Neural progenitor cell (in vitro differentiated cells): Measurements from ENCODE around the gene GNG12. TPM values are rescaled to one million over a fixed set of nuclear protein-coding genes. Genes with fewer than 3 reads are reported as not detected.
A peak's percentile ranks its signal among the peaks of the same experiment; 100 is the strongest.

Experiments used
- DNase-seq: peaks from one replicate; pipeline ENCODE4 v3.0.0-alpha.2; 2016; ENCODE audit warnings: low spot score
- H2AFZ ChIP-seq: fragments of 200-600 bp; sonication (generic); replicated peaks from 2 replicates; pipeline ENCODE4 v1.6.1; 2016; ENCODE audit warnings: antibody characterized with exemption
- H3F3A ChIP-seq: fragments of 200-600 bp; sonication (generic); 2 replicates; pipeline ENCODE4 v1.6.1; 2016; ENCODE audit warnings: antibody characterized with exemption, low read depth
- H3K27ac ChIP-seq: fragments of 200-600 bp; sonication (generic); 2 replicates; pipeline ENCODE4 v1.5.1; 2016; ENCODE audit warnings: mild to moderate bottlenecking
- H3K27me3 ChIP-seq: fragments of 200-600 bp; sonication (generic); 2 replicates; pipeline ENCODE4 v1.6.1; 2016; ENCODE audit warnings: mild to moderate bottlenecking, moderate library complexity
- H3K36me3 ChIP-seq: fragments of 200-600 bp; sonication (generic); 2 replicates; pipeline ENCODE4 v1.5.1; 2016
- H3K4me1 ChIP-seq: fragments of 200-600 bp; sonication (generic); 2 replicates; pipeline ENCODE4 v1.6.1; 2016; ENCODE audit warnings: mixed run types
- H3K4me2 ChIP-seq: fragments of 200-600 bp; sonication (generic); 2 replicates; pipeline ENCODE4 v1.6.1; 2016
- H3K4me3 ChIP-seq: fragments of 200-600 bp; sonication (generic); 2 replicates; pipeline ENCODE4 v1.5.1; 2016
- H3K79me2 ChIP-seq: fragments of 200-600 bp; sonication (generic); 2 replicates; pipeline ENCODE4 v1.6.1; 2016; ENCODE audit warnings: low read depth
- H3K9ac ChIP-seq: fragments of 200-600 bp; sonication (generic); 2 replicates; pipeline ENCODE4 v1.6.1; 2016
- H3K9me3 ChIP-seq: fragments of 200-600 bp; sonication (generic); 2 replicates; pipeline ENCODE4 v1.5.1; 2016; ENCODE audit warnings: low read depth
- H4K20me1 ChIP-seq: fragments of 200-600 bp; sonication (generic); 2 replicates; pipeline ENCODE4 v1.6.1; 2016; ENCODE audit warnings: low read depth
- H3K27ac Mint-ChIP-seq: 3 replicates; pipeline ENCODE4 v1.8.0; 2021; ENCODE audit warnings: mixed read lengths
- H3K27me3 Mint-ChIP-seq: 2 replicates; pipeline ENCODE4 v1.8.0; 2022; ENCODE audit warnings: low read depth, mild to moderate bottlenecking, inconsistent platforms, moderate library complexity, mixed read lengths; ENCODE audit not compliant: insufficient read depth
- H3K36me3 Mint-ChIP-seq: 3 replicates; pipeline ENCODE4 v1.8.0; 2021; ENCODE audit warnings: mixed read lengths
- H3K4me1 Mint-ChIP-seq: 3 replicates; pipeline ENCODE4 v1.8.0; 2021; ENCODE audit warnings: mixed read lengths
- H3K4me3 Mint-ChIP-seq: 3 replicates; pipeline ENCODE4 v1.8.0; 2021; ENCODE audit warnings: mild to moderate bottlenecking, moderate library complexity, mixed read lengths
- H3K9me3 Mint-ChIP-seq: 3 replicates; pipeline ENCODE4 v1.8.0; 2020; ENCODE audit warnings: mixed read lengths
- EZH2 ChIP-seq: fragments of 200-600 bp; sonication (generic); IDR thresholded peaks from 2 replicates; pipeline ENCODE4 v1.6.1; 2017; ENCODE audit warnings: antibody characterized with exemption, mild to moderate bottlenecking, moderate library complexity
- EZH2phosphoT487 ChIP-seq: fragments of 200-600 bp; sonication (generic); IDR thresholded peaks from 2 replicates; pipeline ENCODE4 v1.6.1; 2017; ENCODE audit warnings: antibody characterized with exemption
- total RNA-seq: library from RNA; depleted of rRNA; stranded (reverse); fragments of >200 nt; gene quantifications from 2 replicates; pipeline ENCODE4 v1.2.3, GENCODE V29; 2015; ENCODE audit warnings: low replicate concordance
- TF ChIP-seq, protein P1 (sequence below): fragments of 200-600 bp; sonication (generic); IDR thresholded peaks from 2 replicates; pipeline ENCODE4 v1.5.1; 2017; ENCODE audit warnings: antibody characterized with exemption, mild to moderate bottlenecking

GNG12 gene
- total RNA-seq, 1 donor from 2014 or later: 44.5 TPM

DNA sequence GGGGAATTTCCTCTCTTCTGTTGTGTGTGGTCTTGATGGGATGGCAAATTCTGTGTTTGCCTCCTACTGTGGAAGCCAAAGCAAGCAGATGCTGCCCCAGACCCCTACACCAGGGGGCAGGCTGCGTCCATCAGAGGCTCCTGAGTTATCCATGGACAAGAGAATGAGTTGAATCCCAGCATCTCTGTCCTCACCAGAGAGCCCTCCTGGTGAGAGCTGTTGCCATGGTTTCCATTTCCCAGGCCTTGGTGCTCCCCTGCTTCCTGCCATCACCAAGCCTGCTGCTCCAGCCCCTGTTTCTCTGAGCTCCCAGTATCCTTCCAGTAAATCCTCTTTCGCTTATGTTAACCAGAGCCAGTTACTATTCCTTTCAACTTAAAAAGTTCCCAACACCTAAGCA, 20.4 kb upstream of the GNG12 start:
- DNase-seq: peak; percentile 95
- H3K27me3 Mint-ChIP-seq: peaks cover 9% of the 10 kb centered on the region
- Histone ChIP-seq H3F3A (no peaks in the 10 kb centered on the region), H3K4me2 (no peak overlapping the region), H3K9ac (no peak overlapping the region), H3K36me3 (no peaks in the 10 kb centered on the region), H3K4me1 (peaks cover 3% of the 10 kb centered on the region), H3K9me3 (no peaks in the 10 kb centered on the region), H4K20me1 (no peaks in the 10 kb centered on the region), H3K27me3 (no peaks in the 10 kb centered on the region), H3K27ac (no peak overlapping the region), H3K4me3 (no peak overlapping the region), H2AFZ (no peak overlapping the region), H3K79me2 (no peaks in the 10 kb centered on the region)
- H3K27ac Mint-ChIP-seq: no peak overlapping the region
- TF ChIP-seq EZH2: no peak
- TF ChIP-seq, protein P1, sequence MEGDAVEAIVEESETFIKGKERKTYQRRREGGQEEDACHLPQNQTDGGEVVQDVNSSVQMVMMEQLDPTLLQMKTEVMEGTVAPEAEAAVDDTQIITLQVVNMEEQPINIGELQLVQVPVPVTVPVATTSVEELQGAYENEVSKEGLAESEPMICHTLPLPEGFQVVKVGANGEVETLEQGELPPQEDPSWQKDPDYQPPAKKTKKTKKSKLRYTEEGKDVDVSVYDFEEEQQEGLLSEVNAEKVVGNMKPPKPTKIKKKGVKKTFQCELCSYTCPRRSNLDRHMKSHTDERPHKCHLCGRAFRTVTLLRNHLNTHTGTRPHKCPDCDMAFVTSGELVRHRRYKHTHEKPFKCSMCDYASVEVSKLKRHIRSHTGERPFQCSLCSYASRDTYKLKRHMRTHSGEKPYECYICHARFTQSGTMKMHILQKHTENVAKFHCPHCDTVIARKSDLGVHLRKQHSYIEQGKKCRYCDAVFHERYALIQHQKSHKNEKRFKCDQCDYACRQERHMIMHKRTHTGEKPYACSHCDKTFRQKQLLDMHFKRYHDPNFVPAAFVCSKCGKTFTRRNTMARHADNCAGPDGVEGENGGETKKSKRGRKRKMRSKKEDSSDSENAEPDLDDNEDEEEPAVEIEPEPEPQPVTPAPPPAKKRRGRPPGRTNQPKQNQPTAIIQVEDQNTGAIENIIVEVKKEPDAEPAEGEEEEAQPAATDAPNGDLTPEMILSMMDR: peak; percentile 95
- H3K4me3 Mint-ChIP-seq: no peak overlapping the region
- no peaks in the 10 kb centered on the region for H3K9me3 Mint-ChIP-seq
- H3K36me3 Mint-ChIP-seq: no peaks in the 10 kb centered on the region
- peaks cover 33% of the 10 kb centered on the region for H3K4me1 Mint-ChIP-seq

DNA sequence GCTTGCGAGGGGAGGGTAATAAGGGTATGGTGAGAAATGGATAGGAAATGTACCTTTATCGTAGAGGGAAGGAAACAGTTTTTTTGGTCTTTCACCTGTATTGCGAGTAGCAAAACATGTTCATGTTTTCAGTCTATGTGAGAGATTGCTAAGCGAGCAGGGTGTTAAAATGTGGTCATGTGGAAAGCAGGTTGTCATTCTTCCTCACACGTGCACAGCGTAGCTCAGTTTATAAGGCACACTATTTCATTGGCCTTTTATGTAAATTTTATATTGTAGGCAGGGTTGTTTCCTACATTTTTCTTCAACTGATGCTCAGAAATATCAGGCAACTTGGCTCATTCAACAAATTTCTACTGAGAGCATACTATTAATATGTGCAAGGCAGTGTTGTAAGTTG, 18.5 kb upstream of the GNG12 start:
- no peaks in the 10 kb centered on the region for H3K36me3 Mint-ChIP-seq
- no peak overlapping the region for H3K4me3 ChIP-seq
- no peaks in the 10 kb centered on the region for H3K27me3 ChIP-seq
- H3K36me3 ChIP-seq: no peaks in the 10 kb centered on the region
- peaks cover 7% of the 10 kb centered on the region for H3K27me3 Mint-ChIP-seq
- peaks cover 26% of the 10 kb centered on the region for H3K4me1 Mint-ChIP-seq
- no peak overlapping the region for H3K27ac ChIP-seq
- H3K9me3 Mint-ChIP-seq: no peaks in the 10 kb centered on the region
- no peak overlapping the region for H2AFZ ChIP-seq
- peak overlapping the region; percentile 30 for H3K27ac Mint-ChIP-seq
- H3K79me2 ChIP-seq: no peaks in the 10 kb centered on the region
- TF ChIP-seq, protein P1: no peak
- no peak for TF ChIP-seq EZH2
- TF ChIP-seq EZH2phosphoT487: no peak
- peaks cover 3% of the 10 kb centered on the region for H3K4me1 ChIP-seq
- H3K9me3 ChIP-seq: no peaks in the 10 kb centered on the region
- no peak overlapping the region for H3K4me2 ChIP-seq
- H4K20me1 ChIP-seq: no peaks in the 10 kb centered on the region
- no peak overlapping the region for H3K4me3 Mint-ChIP-seq
- H3F3A ChIP-seq: no peaks in the 10 kb centered on the region
- no peak for DNase-seq
- no peak overlapping the region for H3K9ac ChIP-seq

DNA sequence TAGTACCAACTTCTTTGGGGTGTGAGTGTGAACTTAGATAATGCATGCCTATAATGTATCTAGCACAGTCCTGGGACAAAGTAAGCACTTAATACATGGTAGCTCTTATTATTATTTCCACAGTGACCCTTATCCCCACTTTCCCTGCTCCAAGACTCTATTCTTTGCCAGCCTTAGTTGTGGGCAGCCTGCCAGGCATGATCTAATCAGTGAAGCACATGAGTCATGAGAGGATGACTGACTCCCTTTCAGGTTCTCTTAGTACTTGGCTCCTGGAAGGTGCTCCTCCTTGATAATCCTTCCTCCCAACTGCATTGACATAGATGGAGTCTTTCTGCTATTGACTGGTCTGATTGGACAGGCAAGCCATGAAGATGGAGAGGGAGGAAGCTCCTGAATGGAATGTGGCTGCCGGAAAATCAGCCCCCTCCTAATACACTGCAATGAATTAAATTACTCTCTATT, 17.4 kb upstream of the GNG12 start:
- Histone ChIP-seq H2AFZ (no peak overlapping the region), H3K36me3 (no peaks in the 10 kb centered on the region), H3K79me2 (no peaks in the 10 kb centered on the region), H3K27me3 (no peaks in the 10 kb centered on the region), H3K9ac (no peak overlapping the region), H3F3A (no peaks in the 10 kb centered on the region), H4K20me1 (no peaks in the 10 kb centered on the region), H3K4me3 (no peak overlapping the region), H3K27ac (no peak overlapping the region), H3K9me3 (no peaks in the 10 kb centered on the region), H3K4me2 (no peak overlapping the region), H3K4me1 (peaks cover 3% of the 10 kb centered on the region)
- Mint-ChIP-seq H3K36me3 (no peaks in the 10 kb centered on the region), H3K4me3 (no peak overlapping the region), H3K9me3 (no peaks in the 10 kb centered on the region), H3K4me1 (peaks cover 14% of the 10 kb centered on the region), H3K27me3 (peaks cover 7% of the 10 kb centered on the region), H3K27ac (no peak overlapping the region)
- TF ChIP-seq EZH2: no peak
- TF ChIP-seq EZH2phosphoT487: no peak
- DNase-seq: no peak

DNA sequence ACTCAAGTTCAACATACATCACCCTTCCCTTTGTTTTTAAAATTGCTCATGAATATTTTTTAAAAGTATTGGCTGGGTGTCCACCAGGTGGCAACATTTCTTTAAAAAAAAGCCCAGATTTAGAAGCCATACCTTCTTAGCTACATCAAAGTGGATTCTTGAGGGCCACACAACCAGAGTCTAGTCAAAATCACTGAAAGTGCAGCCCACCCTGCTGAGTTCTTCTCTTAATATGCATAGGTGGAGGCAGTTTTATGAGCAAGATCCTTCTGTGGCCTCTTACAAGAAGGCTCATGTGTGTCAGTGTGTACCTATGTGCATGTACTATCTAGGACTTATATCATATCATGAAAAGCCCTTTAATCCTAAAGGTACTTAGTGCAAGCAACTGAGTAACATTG, 16.9 kb upstream of the GNG12 start:
- Histone ChIP-seq H2AFZ (no peak overlapping the region), H3K4me3 (no peak overlapping the region), H3K36me3 (no peaks in the 10 kb centered on the region), H3K4me2 (no peak overlapping the region), H3K79me2 (no peaks in the 10 kb centered on the region), H3K27ac (no peak overlapping the region), H3K4me1 (peaks cover 3% of the 10 kb centered on the region), H3K9me3 (no peaks in the 10 kb centered on the region), H3K9ac (no peak overlapping the region), H3F3A (no peaks in the 10 kb centered on the region), H4K20me1 (no peaks in the 10 kb centered on the region), H3K27me3 (no peaks in the 10 kb centered on the region)
- no peaks in the 10 kb centered on the region for H3K9me3 Mint-ChIP-seq
- DNase-seq: peak; percentile 26
- no peak overlapping the region for H3K27ac Mint-ChIP-seq
- TF ChIP-seq, protein P1: peak; percentile 65
- TF ChIP-seq EZH2: no peak
- TF ChIP-seq EZH2phosphoT487: no peak
- H3K27me3 Mint-ChIP-seq: peaks cover 7% of the 10 kb centered on the region
- no peak overlapping the region for H3K4me3 Mint-ChIP-seq
- peaks cover 9% of the 10 kb centered on the region for H3K4me1 Mint-ChIP-seq
- no peaks in the 10 kb centered on the region for H3K36me3 Mint-ChIP-seq
